GM06990 (cell line): ENCODE measurements around the gene ABLIM1.

Experiments used
- DNase-seq: peaks from one replicate; pipeline ENCODE4 v3.0.0-alpha.2; 2011; ENCODE audit not compliant: insufficient read length; ENCODE audit errors: extremely low read depth
- H3K27me3 ChIP-seq: replicated peaks from 2 replicates; pipeline ENCODE4 v1.6.0; 2011; ENCODE audit warnings: low read length; ENCODE audit not compliant: control insufficient read depth, insufficient read depth
- H3K36me3 ChIP-seq: 2 replicates; pipeline ENCODE4 v1.5.1; 2011; ENCODE audit warnings: low read length; ENCODE audit not compliant: control insufficient read depth, insufficient read depth
- H3K4me3 ChIP-seq: replicated peaks from 2 replicates; pipeline ENCODE4 v1.5.1; 2011; ENCODE audit warnings: low read depth, mild to moderate bottlenecking, control low read depth, low read length
- CTCF ChIP-seq: IDR thresholded peaks from 2 replicates; pipeline ENCODE4 v1.5.1; 2011; ENCODE audit warnings: low read length, control low read depth, mild to moderate bottlenecking, inconsistent platforms; ENCODE audit not compliant: insufficient read depth, poor library complexity, severe bottlenecking

ABLIM1 gene

GRCh38 chr10:114501650-114502049, 156.4 kb downstream of the ABLIM1 start:
- no peak for TF ChIP-seq CTCF
- DNase-seq = no peak
- Histone ChIP-seq H3K27me3 (no peaks in the 10 kb centered on the region), H3K36me3 (no peaks in the 10 kb centered on the region), H3K4me3 (no peak overlapping the region)

GRCh38 chr10:114500643-114501042, 157.4 kb downstream of the ABLIM1 start:
- no peak for DNase-seq
- Histone ChIP-seq H3K4me3 (no peak overlapping the region), H3K27me3 (no peaks in the 10 kb centered on the region), H3K36me3 (no peaks in the 10 kb centered on the region)
- no peak for TF ChIP-seq CTCF

GRCh38 chr10:114499630-114500190, 158.4 kb downstream of the ABLIM1 start:
- Histone ChIP-seq H3K27me3 (no peaks in the 10 kb centered on the region), H3K36me3 (no peaks in the 10 kb centered on the region), H3K4me3 (no peak overlapping the region)
- no peak for TF ChIP-seq CTCF
- peak; percentile 38 for DNase-seq

- no peak overlapping the region for H3K4me3 ChIP-seq
- no peak for DNase-seq
- H3K36me3 ChIP-seq = no peaks in the 10 kb centered on the region
- no peaks in the 10 kb centered on the region for H3K27me3 ChIP-seq
- TF ChIP-seq CTCF = no peak
These were observed 159.0 kb downstream of the ABLIM1 start for GRCh38 chr10:114499116-114499515.

- Histone ChIP-seq H3K36me3 (no peaks in the 10 kb centered on the region), H3K4me3 (no peak overlapping the region), H3K27me3 (no peaks in the 10 kb centered on the region)
- peak; percentile 69 for DNase-seq
- TF ChIP-seq CTCF = no peak
These were observed 159.5 kb downstream of the ABLIM1 start for GRCh38 chr10:114498413-114499111.
